Epithelial cell of prostate (primary cell): Measurements from ENCODE around the gene TTC27.
"Not testable (repeated sequence)": the region's sequence is repeated elsewhere in the genome, so short reads cannot be mapped to it uniquely, and the experiment has no call there.

ENCODE experiments used
- DNase-seq: peaks from one replicate; pipeline ENCODE4 v3.0.0-alpha.2; 2011; ENCODE audit warnings: low read depth, low spot score
- H3K27ac ChIP-seq: fragments of 450-650 bp; 2 replicates; pipeline ENCODE4 v1.5.1; 2017; ENCODE audit warnings: mild to moderate bottlenecking

TTC27 gene

GRCh38 chr2:32716598-32716997, 88.7 kb downstream of the TTC27 start:
- DNase-seq: no peak
- peak overlapping the region; percentile 53 for H3K27ac ChIP-seq

GRCh38 chr2:32718752-32719151, 90.9 kb downstream of the TTC27 start:
- DNase-seq: no peak
- no peak overlapping the region for H3K27ac ChIP-seq

- H3K27ac ChIP-seq: no peak overlapping the region
- DNase-seq: no peak
Measured at GRCh38 chr2:32719430-32719829, 91.6 kb downstream of the TTC27 start.

- DNase-seq: no peak
- no peak overlapping the region for H3K27ac ChIP-seq
Measured at GRCh38 chr2:32719933-32720716, 92.3 kb downstream of the TTC27 start.

GRCh38 chr2:32720771-32721170, 92.9 kb downstream of the TTC27 start:
- no peak overlapping the region for H3K27ac ChIP-seq
- DNase-seq: no peak

- H3K27ac ChIP-seq: no peak overlapping the region
- no peak for DNase-seq
Measured at GRCh38 chr2:32721376-32721775, 93.5 kb downstream of the TTC27 start.

GRCh38 chr2:32723467-32724079, 95.7 kb downstream of the TTC27 start:
- H3K27ac ChIP-seq: no peak overlapping the region
- no peak for DNase-seq

- not testable (repeated sequence) for H3K27ac ChIP-seq, DNase-seq
Measured at GRCh38 chr2:32726678-32727077, 98.8 kb downstream of the TTC27 start.

GRCh38 chr2:32727157-32727556, 99.3 kb downstream of the TTC27 start:
- H3K27ac ChIP-seq: no peak overlapping the region
- no peak for DNase-seq

GRCh38 chr2:32730958-32731357, 103.1 kb downstream of the TTC27 start:
- H3K27ac ChIP-seq, DNase-seq: not testable (repeated sequence)

- no peak overlapping the region for H3K27ac ChIP-seq
- DNase-seq: no peak
Measured at GRCh38 chr2:32732120-32732519, 104.3 kb downstream of the TTC27 start.

- DNase-seq: no peak
- H3K27ac ChIP-seq: no peak overlapping the region
Measured at GRCh38 chr2:32732912-32733472, 105.1 kb downstream of the TTC27 start.

- no peak for DNase-seq
- no peak overlapping the region for H3K27ac ChIP-seq
Measured at GRCh38 chr2:32735348-32735747, 107.5 kb downstream of the TTC27 start.

- no peak for DNase-seq
Measured at GRCh38 chr2:32738939-32739338, 111.1 kb downstream of the TTC27 start.

GRCh38 chr2:32739664-32740063, 111.8 kb downstream of the TTC27 start:
- DNase-seq: no peak
- no peak overlapping the region for H3K27ac ChIP-seq

More at GRCh38 chr2:32738939-32739338, 111.1 kb downstream of the TTC27 start:
- H3K27ac ChIP-seq: peak overlapping the region; percentile 7

GRCh38 chr2:32741575-32741974, 113.7 kb downstream of the TTC27 start:
- no peak for DNase-seq
- peak overlapping the region; percentile 13 for H3K27ac ChIP-seq

- DNase-seq: no peak
- peak overlapping the region; percentile 13 for H3K27ac ChIP-seq
Measured at GRCh38 chr2:32742376-32742775, 114.5 kb downstream of the TTC27 start.

GRCh38 chr2:32743480-32744236, 115.8 kb downstream of the TTC27 start:
- no peak for DNase-seq
- no peak overlapping the region for H3K27ac ChIP-seq

GRCh38 chr2:32745191-32745590, 117.3 kb downstream of the TTC27 start:
- DNase-seq: no peak
- H3K27ac ChIP-seq: no peak overlapping the region

GRCh38 chr2:32745675-32746074, 117.8 kb downstream of the TTC27 start:
- no peak overlapping the region for H3K27ac ChIP-seq
- no peak for DNase-seq

GRCh38 chr2:32746669-32747068, 118.8 kb downstream of the TTC27 start:
- H3K27ac ChIP-seq: no peak overlapping the region
- DNase-seq: no peak
